Mesendoderm (in vitro differentiated cells): ENCODE measurements around the gene DPM3.

Experiments
- DNase-seq: peaks from one replicate; pipeline ENCODE4 v3.0.0; 2013
- H2AK5ac ChIP-seq: 2 replicates; pipeline ENCODE4 v1.6.1; 2013; ENCODE audit warnings: low read length, inconsistent platforms
- H2BK120ac ChIP-seq: 2 replicates; pipeline ENCODE4 v1.6.1; 2013; ENCODE audit warnings: low read depth, mild to moderate bottlenecking, low read length, moderate library complexity, mixed read lengths
- H2BK15ac ChIP-seq: replicated peaks from 2 replicates; pipeline ENCODE4 v1.6.1; 2013; ENCODE audit warnings: low read depth, mild to moderate bottlenecking, moderate library complexity
- H2BK5ac ChIP-seq: 2 replicates; pipeline ENCODE4 v1.6.1; 2013; ENCODE audit warnings: low read length, inconsistent platforms
- H3K18ac ChIP-seq: 2 replicates; pipeline ENCODE4 v1.6.1; 2013; ENCODE audit warnings: mild to moderate bottlenecking, low read length, mixed read lengths
- H3K23ac ChIP-seq: one replicate; pipeline ENCODE4 v1.6.1; 2013; ENCODE audit warnings: low read length
- H3K27ac ChIP-seq: 2 replicates; pipeline ENCODE4 v1.5.1; 2013; ENCODE audit warnings: low read depth, mild to moderate bottlenecking, inconsistent platforms, low read length, moderate library complexity
- H3K27me3 ChIP-seq: 2 replicates; pipeline ENCODE4 v1.6.1; 2013; ENCODE audit warnings: low read length, control low read depth, mild to moderate bottlenecking, inconsistent platforms; ENCODE audit not compliant: insufficient read depth, poor library complexity
- H3K36me3 ChIP-seq: 2 replicates; pipeline ENCODE4 v1.6.1; 2013; ENCODE audit warnings: low read length, inconsistent platforms; ENCODE audit not compliant: control insufficient read depth, insufficient read depth
- H3K4ac ChIP-seq: one replicate; pipeline ENCODE4 v1.6.1; 2013; ENCODE audit warnings: low read depth, mild to moderate bottlenecking, low read length, moderate library complexity
- H3K4me1 ChIP-seq: 2 replicates; pipeline ENCODE4 v1.6.1; 2013; ENCODE audit warnings: low read depth, low read length, inconsistent platforms; ENCODE audit not compliant: control insufficient read depth
- H3K4me2 ChIP-seq: 2 replicates; pipeline ENCODE4 v1.6.1; 2013; ENCODE audit warnings: low read length
- H3K4me3 ChIP-seq: 2 replicates; pipeline ENCODE4 v1.5.1; 2013; ENCODE audit warnings: mild to moderate bottlenecking, low read length
- H3K56ac ChIP-seq: one replicate; pipeline ENCODE4 v1.6.1; 2013; ENCODE audit warnings: low read length
- H3K79me1 ChIP-seq: 2 replicates; pipeline ENCODE4 v1.6.1; 2013; ENCODE audit warnings: low read length, inconsistent platforms
- H3K79me2 ChIP-seq: 2 replicates; pipeline ENCODE4 v1.6.1; 2013; ENCODE audit warnings: mild to moderate bottlenecking, low read length; ENCODE audit not compliant: control insufficient read depth, insufficient read depth
- H3K9ac ChIP-seq: 2 replicates; pipeline ENCODE4 v1.6.1; 2013; ENCODE audit warnings: low read length, inconsistent platforms
- H4K5ac ChIP-seq: one replicate; pipeline ENCODE4 v1.6.1; 2013; ENCODE audit warnings: low read length
- H4K8ac ChIP-seq: one replicate; pipeline ENCODE4 v1.6.1; 2013; ENCODE audit warnings: low read depth, mild to moderate bottlenecking, control low read depth, low read length, moderate library complexity
- WGBS: extraction: QIAGEN DNeasy Blood & Tissue Kit; methylation state at CpG from one replicate; pipeline ENCODE4 v1.1.7; 2013; ENCODE audit warnings: low lambda C conversion rate, missing lambda C conversion rate; ENCODE audit not compliant: insufficient coverage; ENCODE audit errors: extremely low coverage; 5-methylcytosine and 5-hydroxymethylcytosine counted together

Gene DPM3

DNA sequence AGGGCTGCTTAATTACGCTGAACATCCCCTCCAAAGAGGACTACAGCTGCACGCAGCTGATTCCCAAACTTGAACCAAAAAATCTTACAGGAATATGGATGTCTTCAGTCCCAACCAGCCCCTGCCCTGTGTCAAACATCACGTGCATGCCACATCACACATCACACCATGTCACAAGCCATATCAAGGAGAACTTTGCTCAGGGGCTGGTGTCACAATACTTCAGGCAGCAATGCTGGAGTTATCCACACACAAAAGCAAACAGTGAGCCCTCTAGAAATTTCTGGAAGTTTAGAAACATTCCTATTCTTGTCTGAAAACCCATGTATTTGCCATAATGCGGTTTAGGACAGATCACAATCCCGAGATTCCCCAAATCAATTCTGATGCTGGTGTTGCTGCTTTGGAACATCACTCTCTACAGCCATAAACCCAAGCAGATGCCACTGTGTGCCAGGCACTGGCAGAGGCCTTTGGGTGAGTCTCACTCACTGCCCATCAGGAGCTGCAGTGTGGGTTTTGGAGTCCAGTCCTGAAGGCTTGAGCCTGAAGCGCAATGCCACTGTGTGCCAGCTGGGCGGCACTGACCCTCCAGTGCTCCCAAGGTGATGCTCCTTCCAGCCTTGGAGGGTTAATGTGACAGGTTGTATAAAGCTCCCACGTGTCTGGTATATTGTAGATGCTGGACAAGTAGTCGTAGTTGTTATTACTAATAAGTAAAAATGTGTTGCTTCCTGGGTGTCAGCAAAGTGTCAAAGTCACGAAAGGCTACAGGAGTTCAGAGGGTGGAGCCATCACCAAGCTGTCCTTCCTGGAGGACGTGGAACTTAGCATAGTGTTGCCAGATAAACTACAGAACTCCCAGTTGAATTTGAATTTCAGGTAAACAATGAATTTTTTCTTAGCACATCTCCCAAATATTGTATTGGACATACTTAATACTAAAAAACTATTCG is 32.7 kb downstream of the DPM3 start:
- H2BK5ac ChIP-seq = no peak overlapping the region
- no peaks in the 10 kb centered on the region for H3K4me1 ChIP-seq
- H2BK15ac ChIP-seq = no peak overlapping the region
- no peak overlapping the region for H4K8ac ChIP-seq
- WGBS = no CpG with 5 or more reads among the region's 12 CpGs
- no peaks in the 10 kb centered on the region for H3K36me3 ChIP-seq
- no peak overlapping the region for H3K18ac ChIP-seq
- no peak overlapping the region for H4K5ac ChIP-seq
- no peak overlapping the region for H3K4ac ChIP-seq
- DNase-seq = no peak
- no peaks in the 10 kb centered on the region for H3K79me2 ChIP-seq
- no peak overlapping the region for H3K4me2 ChIP-seq
- no peak overlapping the region for H3K56ac ChIP-seq
- no peak overlapping the region for H3K9ac ChIP-seq
- H2AK5ac ChIP-seq = no peak overlapping the region
- no peaks in the 10 kb centered on the region for H3K27me3 ChIP-seq
- H2BK120ac ChIP-seq = no peak overlapping the region
- H3K27ac ChIP-seq = no peak overlapping the region
- H3K79me1 ChIP-seq = no peaks in the 10 kb centered on the region
- H3K23ac ChIP-seq = no peak overlapping the region
- no peak overlapping the region for H3K4me3 ChIP-seq

- no CpG with 5 or more reads among the region's 6 CpGs for WGBS
- Histone ChIP-seq H3K27ac (no peak overlapping the region), H3K4ac (no peak overlapping the region)
These were observed 33.5 kb downstream of the DPM3 start for GRCh38 chr1:155106862-155107261.

DNA sequence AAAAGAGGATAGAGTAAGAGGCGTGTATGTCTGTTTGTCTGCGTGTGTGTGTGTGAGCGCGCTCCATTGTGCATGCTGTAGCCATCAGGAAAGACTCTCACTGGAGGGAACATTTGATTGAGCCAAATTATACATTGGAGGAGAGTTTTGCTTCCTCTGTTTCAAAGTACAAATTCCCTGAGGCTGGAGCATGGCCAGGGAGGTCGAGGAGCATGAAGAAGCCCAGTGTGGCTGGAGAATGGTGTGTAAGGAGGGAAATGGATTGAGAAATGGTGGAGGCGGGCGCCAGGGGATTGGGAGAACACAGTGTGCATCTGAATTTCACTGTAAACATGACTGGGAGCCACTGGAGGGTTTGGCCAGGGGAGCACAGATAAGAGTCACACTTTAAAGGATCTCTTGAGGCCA is 34.7 kb downstream of the DPM3 start:
- Histone ChIP-seq H3K9ac (no peak overlapping the region), H2BK15ac (no peak overlapping the region), H2BK5ac (no peak overlapping the region), H3K18ac (no peak overlapping the region), H3K27me3 (no peaks in the 10 kb centered on the region), H3K23ac (no peak overlapping the region), H4K8ac (no peak overlapping the region), H4K5ac (no peak overlapping the region), H3K4ac (no peak overlapping the region), H3K4me3 (no peak overlapping the region), H3K4me2 (no peak overlapping the region), H3K79me2 (no peaks in the 10 kb centered on the region), H3K27ac (no peak overlapping the region), H3K56ac (no peak overlapping the region), H3K79me1 (no peaks in the 10 kb centered on the region), H2BK120ac (no peak overlapping the region), H2AK5ac (no peak overlapping the region), H3K36me3 (no peaks in the 10 kb centered on the region), H3K4me1 (no peaks in the 10 kb centered on the region)
- WGBS = no CpG with 5 or more reads among the region's 7 CpGs
- no peak for DNase-seq

More at GRCh38 chr1:155106862-155107261, 33.5 kb downstream of the DPM3 start:
- Histone ChIP-seq H3K4me2 (no peak overlapping the region), H3K18ac (no peak overlapping the region), H3K4me1 (no peaks in the 10 kb centered on the region), H3K27me3 (no peaks in the 10 kb centered on the region), H2BK5ac (no peak overlapping the region), H3K79me2 (no peaks in the 10 kb centered on the region), H2BK15ac (no peak overlapping the region), H3K4me3 (no peak overlapping the region), H3K56ac (no peak overlapping the region), H3K23ac (no peak overlapping the region), H4K5ac (no peak overlapping the region), H3K79me1 (no peaks in the 10 kb centered on the region), H2AK5ac (no peak overlapping the region), H3K36me3 (no peaks in the 10 kb centered on the region), H4K8ac (no peak overlapping the region), H3K9ac (no peak overlapping the region), H2BK120ac (no peak overlapping the region)
- DNase-seq = no peak

- Histone ChIP-seq H3K4me2 (no peak overlapping the region), H2BK5ac (no peak overlapping the region), H3K18ac (no peak overlapping the region), H3K4me3 (no peak overlapping the region), H4K5ac (no peak overlapping the region), H2BK120ac (no peak overlapping the region), H4K8ac (no peak overlapping the region), H3K56ac (no peak overlapping the region), H3K27ac (no peak overlapping the region), H3K27me3 (no peaks in the 10 kb centered on the region), H3K79me1 (no peaks in the 10 kb centered on the region), H2BK15ac (no peak overlapping the region), H3K9ac (no peak overlapping the region), H3K4ac (no peak overlapping the region), H3K4me1 (no peaks in the 10 kb centered on the region), H3K79me2 (no peaks in the 10 kb centered on the region), H3K23ac (no peak overlapping the region), H2AK5ac (no peak overlapping the region), H3K36me3 (no peaks in the 10 kb centered on the region)
- no CpG with 5 or more reads among the region's 7 CpGs for WGBS
- no peak for DNase-seq
These were observed 35.5 kb downstream of the DPM3 start for GRCh38 chr1:155104605-155105534.

- no peaks in the 10 kb centered on the region for H3K79me2 ChIP-seq
- H3K27ac ChIP-seq = no peak overlapping the region
- no peak overlapping the region for H2BK15ac ChIP-seq
- WGBS = no CpG with 5 or more reads among the region's 9 CpGs
- H3K4ac ChIP-seq = no peak overlapping the region
- no peak overlapping the region for H2BK120ac ChIP-seq
- H2BK5ac ChIP-seq = no peak overlapping the region
- H3K27me3 ChIP-seq = no peaks in the 10 kb centered on the region
- no peaks in the 10 kb centered on the region for H3K36me3 ChIP-seq
- H2AK5ac ChIP-seq = no peak overlapping the region
- no peaks in the 10 kb centered on the region for H3K4me1 ChIP-seq
- no peak overlapping the region for H3K18ac ChIP-seq
- DNase-seq = no peak
- no peaks in the 10 kb centered on the region for H3K79me1 ChIP-seq
- H3K23ac ChIP-seq = no peak overlapping the region
- H3K56ac ChIP-seq = no peak overlapping the region
- H4K8ac ChIP-seq = no peak overlapping the region
- H3K4me2 ChIP-seq = no peak overlapping the region
- no peak overlapping the region for H4K5ac ChIP-seq
- no peak overlapping the region for H3K4me3 ChIP-seq
- H3K9ac ChIP-seq = no peak overlapping the region
These were observed 37.0 kb downstream of the DPM3 start for GRCh38 chr1:155103325-155103724.
